Measurements from ENCODE around the gene GRXCR2. TPM values are rescaled to one million over a fixed set of nuclear protein-coding genes. Genes with fewer than 3 reads are reported as not detected.

GRXCR2 gene
- total RNA-seq, 1 donor from 2014 or later, result not detected

GRCh38 chr5:145853781-145854376 lies 18.9 kb downstream of the GRXCR2 start:
- Mint-ChIP-seq H3K4me1 (peaks cover 14% of the 10 kb centered on the region), H3K27ac (no peak overlapping the region), H3K36me3 (no peaks in the 10 kb centered on the region), H3K4me3 (no peak overlapping the region), H3K9me3 (no peaks in the 10 kb centered on the region), H3K27me3 (ENCODE audit: insufficient read depth, low read depth) (peaks cover 2% of the 10 kb centered on the region)
- Histone ChIP-seq H4K20me1 (ENCODE audit: low read depth) (no peaks in the 10 kb centered on the region), H3K79me2 (ENCODE audit: low read depth) (no peaks in the 10 kb centered on the region), H3F3A (ENCODE audit: low read depth) (no peaks in the 10 kb centered on the region), H3K9me3 (ENCODE audit: low read depth) (no peaks in the 10 kb centered on the region), H3K9ac (no peak overlapping the region), H3K4me1 (peaks cover 13% of the 10 kb centered on the region), H2AFZ (replicated peaks) (no peak overlapping the region), H3K27ac (no peak overlapping the region), H3K27me3 (no peaks in the 10 kb centered on the region), H3K4me2 (no peak overlapping the region), H3K36me3 (no peaks in the 10 kb centered on the region), H3K4me3 (no peak overlapping the region)
- TF ChIP-seq EZH2phosphoT487 (IDR thresholded peaks at IDR 0.05) (no peak), EZH2 (IDR thresholded peaks at IDR 0.05) (no peak)
- no peak for DNase-seq (ENCODE audit: low spot score)

DNA sequence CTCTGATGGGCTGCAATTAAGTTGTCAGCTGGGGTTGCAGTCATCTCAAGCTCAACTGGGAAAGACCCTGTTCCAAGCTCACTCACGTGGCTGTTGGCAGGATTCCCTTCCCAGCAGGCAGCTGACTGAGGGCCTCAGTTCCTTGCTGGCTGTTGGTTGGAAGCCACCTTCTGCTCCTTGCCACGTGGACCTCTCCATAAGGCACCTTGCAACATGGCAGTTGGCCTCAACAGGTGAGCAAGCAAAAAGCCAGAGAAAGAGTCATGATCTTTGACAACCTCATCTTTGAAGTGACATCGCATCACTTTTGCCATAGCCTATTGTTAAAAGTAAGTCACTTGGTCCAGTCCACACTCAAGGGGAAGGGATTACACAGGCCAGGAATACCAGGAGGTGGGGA lies 19.8 kb downstream of the GRXCR2 start:
- no peaks in the 10 kb centered on the region for H3K79me2 ChIP-seq (ENCODE audit: low read depth)
- H3K9me3 ChIP-seq (ENCODE audit: low read depth), result no peaks in the 10 kb centered on the region
- H3K27me3 ChIP-seq, result no peaks in the 10 kb centered on the region
- H2AFZ ChIP-seq (replicated peaks), result no peak overlapping the region
- Mint-ChIP-seq H3K27ac (no peak overlapping the region), H3K4me3 (no peak overlapping the region), H3K27me3 (ENCODE audit: insufficient read depth, low read depth) (peaks cover 2% of the 10 kb centered on the region), H3K36me3 (no peaks in the 10 kb centered on the region), H3K4me1 (peaks cover 14% of the 10 kb centered on the region), H3K9me3 (no peaks in the 10 kb centered on the region)
- no peaks in the 10 kb centered on the region for H3K36me3 ChIP-seq
- H3K4me2 ChIP-seq, result no peak overlapping the region
- no peak overlapping the region for H3K27ac ChIP-seq
- DNase-seq (ENCODE audit: low spot score), result no peak
- no peaks in the 10 kb centered on the region for H3F3A ChIP-seq (ENCODE audit: low read depth)
- TF ChIP-seq EZH2phosphoT487 (IDR thresholded peaks at IDR 0.05) (no peak), EZH2 (IDR thresholded peaks at IDR 0.05) (no peak)
- TF ChIP-seq, protein P1, sequence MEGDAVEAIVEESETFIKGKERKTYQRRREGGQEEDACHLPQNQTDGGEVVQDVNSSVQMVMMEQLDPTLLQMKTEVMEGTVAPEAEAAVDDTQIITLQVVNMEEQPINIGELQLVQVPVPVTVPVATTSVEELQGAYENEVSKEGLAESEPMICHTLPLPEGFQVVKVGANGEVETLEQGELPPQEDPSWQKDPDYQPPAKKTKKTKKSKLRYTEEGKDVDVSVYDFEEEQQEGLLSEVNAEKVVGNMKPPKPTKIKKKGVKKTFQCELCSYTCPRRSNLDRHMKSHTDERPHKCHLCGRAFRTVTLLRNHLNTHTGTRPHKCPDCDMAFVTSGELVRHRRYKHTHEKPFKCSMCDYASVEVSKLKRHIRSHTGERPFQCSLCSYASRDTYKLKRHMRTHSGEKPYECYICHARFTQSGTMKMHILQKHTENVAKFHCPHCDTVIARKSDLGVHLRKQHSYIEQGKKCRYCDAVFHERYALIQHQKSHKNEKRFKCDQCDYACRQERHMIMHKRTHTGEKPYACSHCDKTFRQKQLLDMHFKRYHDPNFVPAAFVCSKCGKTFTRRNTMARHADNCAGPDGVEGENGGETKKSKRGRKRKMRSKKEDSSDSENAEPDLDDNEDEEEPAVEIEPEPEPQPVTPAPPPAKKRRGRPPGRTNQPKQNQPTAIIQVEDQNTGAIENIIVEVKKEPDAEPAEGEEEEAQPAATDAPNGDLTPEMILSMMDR (IDR thresholded peaks at IDR 0.05), result no peak
- H3K9ac ChIP-seq, result no peak overlapping the region
- no peaks in the 10 kb centered on the region for H4K20me1 ChIP-seq (ENCODE audit: low read depth)
- peaks cover 13% of the 10 kb centered on the region for H3K4me1 ChIP-seq
- H3K4me3 ChIP-seq, result no peak overlapping the region

DNA sequence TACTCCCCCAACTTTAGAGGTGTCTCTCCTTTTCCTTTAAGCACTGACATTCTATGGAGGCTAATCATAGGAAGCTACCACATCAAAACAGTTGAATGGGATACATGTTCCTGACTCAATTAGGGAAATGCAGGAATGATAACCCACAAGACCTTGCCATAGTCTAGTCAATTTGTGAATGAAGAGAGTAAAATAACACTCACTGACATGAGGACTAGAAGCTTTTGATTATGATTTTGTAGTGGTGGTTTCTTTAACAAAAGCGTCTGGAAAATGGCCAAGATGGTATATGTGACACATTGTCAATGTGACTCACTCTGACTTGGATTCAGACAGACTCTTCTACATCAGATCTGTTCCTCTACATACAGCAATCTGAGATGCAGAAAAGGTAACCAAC lies 24.0 kb downstream of the GRXCR2 start:
- no peaks in the 10 kb centered on the region for H3K27me3 Mint-ChIP-seq (ENCODE audit: insufficient read depth, low read depth)
- H3K36me3 Mint-ChIP-seq, result no peaks in the 10 kb centered on the region

More for the DNA sequence above, 24.0 kb downstream of the GRXCR2 start:
- TF ChIP-seq EZH2 (IDR thresholded peaks at IDR 0.05), result no peak
- no peak for TF ChIP-seq EZH2phosphoT487 (IDR thresholded peaks at IDR 0.05)
- TF ChIP-seq, protein P1 (IDR thresholded peaks at IDR 0.05), result no peak
- Mint-ChIP-seq H3K9me3 (no peaks in the 10 kb centered on the region), H3K27ac (no peak overlapping the region), H3K4me1 (no peaks in the 10 kb centered on the region), H3K4me3 (no peak overlapping the region)
- H3F3A ChIP-seq (ENCODE audit: low read depth), result no peaks in the 10 kb centered on the region
- H3K4me3 ChIP-seq, result no peak overlapping the region
- no peaks in the 10 kb centered on the region for H3K4me1 ChIP-seq
- no peaks in the 10 kb centered on the region for H3K27me3 ChIP-seq
- no peak overlapping the region for H3K27ac ChIP-seq
- no peaks in the 10 kb centered on the region for H3K9me3 ChIP-seq (ENCODE audit: low read depth)
- no peak overlapping the region for H2AFZ ChIP-seq (replicated peaks)
- H3K9ac ChIP-seq, result no peak overlapping the region
- no peak overlapping the region for H3K4me2 ChIP-seq
- no peaks in the 10 kb centered on the region for H3K36me3 ChIP-seq
- DNase-seq (ENCODE audit: low spot score), result no peak
- no peaks in the 10 kb centered on the region for H4K20me1 ChIP-seq (ENCODE audit: low read depth)
- no peaks in the 10 kb centered on the region for H3K79me2 ChIP-seq (ENCODE audit: low read depth)
